Activated T-cell treated with anti-CD3 and anti-CD28 coated beads for 24 hours (primary cell): ENCODE measurements around the gene EVI5L.

Experiments
- DNase-seq: peaks from one replicate; pipeline ENCODE4 v3.0.0-alpha.2; 2020; ENCODE audit warnings: low read depth

Gene EVI5L

DNA sequence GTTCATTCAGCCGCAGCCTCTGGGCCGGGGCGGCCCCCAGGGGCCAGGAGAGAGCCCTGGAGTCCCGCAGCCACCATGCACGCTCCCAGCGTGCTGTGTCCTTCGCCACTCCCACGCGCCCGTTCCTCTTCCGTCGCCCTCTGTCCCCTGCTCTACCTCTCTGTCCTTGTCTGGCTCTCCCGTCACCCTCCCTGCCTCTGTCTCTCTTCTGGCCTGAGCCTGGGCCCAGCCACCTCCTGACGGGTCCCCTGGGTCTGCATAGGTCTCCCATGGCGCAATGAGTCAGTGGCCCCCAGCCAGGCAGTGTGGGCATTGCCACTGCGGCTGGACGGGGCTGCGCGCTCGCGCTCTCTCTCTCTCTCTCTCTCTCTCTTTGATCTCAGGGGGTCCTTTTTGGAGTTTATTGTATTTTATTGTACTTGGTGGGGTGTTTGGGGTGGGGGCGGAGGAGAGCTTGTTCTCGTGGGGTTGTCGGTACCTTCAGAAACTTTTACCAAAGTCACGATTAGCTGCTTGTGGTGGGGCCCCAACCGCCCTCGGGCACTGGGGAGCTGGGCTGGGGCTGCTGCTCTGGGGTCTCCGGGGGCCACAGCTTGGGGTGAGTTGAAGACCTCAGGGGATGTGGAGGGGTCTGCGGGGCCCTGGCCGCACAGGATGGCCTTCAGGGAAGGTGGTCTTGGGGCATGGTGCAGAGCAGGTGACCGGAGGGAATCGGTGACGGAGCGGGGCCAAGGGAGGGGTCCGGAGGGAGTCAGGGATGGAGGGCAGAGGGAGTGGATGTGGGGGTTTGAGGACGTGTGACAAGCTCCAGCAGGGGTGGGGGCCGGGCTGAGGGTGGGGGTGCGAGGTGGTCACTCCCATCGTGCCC is 82.9 kb downstream of the EVI5L start:
- no peak for DNase-seq

DNA sequence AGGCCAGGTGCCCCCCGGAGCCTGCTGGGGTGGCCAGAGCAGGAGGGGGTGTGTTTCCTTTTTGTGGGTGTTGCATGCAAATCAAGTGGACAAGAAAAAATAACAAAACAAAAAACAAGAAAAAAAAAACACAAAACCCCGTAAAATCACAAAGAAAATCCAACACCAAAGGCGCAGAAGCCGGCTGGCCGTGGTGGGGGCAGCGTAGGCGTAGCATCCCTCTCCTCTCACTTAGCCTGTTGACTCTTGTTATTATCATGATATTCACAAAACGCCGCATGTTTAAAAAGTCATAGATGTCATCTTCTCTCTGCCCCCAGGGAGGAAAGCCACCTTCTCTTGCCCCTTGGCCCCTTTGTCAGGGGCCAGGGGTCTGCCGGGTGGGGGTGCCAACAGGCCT is 83.6 kb downstream of the EVI5L start:
- no peak for DNase-seq

- DNase-seq: no peak
Measured at GRCh38 chr19:7914099-7914498, 84.1 kb downstream of the EVI5L start.
